WTC11 (cell line): ENCODE measurements around the gene ING5. TPM values are rescaled to one million over a fixed set of nuclear protein-coding genes. Genes with fewer than 3 reads are reported as not detected.
A peak's percentile ranks its signal among the peaks of the same experiment; 100 is the strongest.

Experiments
- ATF6 ChIP-seq: sonication (generic); formaldehyde crosslinking; IDR thresholded peaks from 2 replicates; pipeline ENCODE4 v1.8.1; 2023; ENCODE audit warnings: mild to moderate bottlenecking, missing genetic modification reagents
- ESRRA ChIP-seq: sonication (generic); formaldehyde crosslinking; IDR thresholded peaks from 2 replicates; pipeline ENCODE4 v1.8.1; 2022; ENCODE audit warnings: mild to moderate bottlenecking, missing genetic modification reagents, borderline replicate concordance
- ETV6 ChIP-seq: sonication (generic); formaldehyde crosslinking; IDR thresholded peaks from 2 replicates; pipeline ENCODE4 v1.8.1; 2022; ENCODE audit warnings: mild to moderate bottlenecking, missing genetic modification reagents
- FOXJ3 ChIP-seq: sonication (generic); formaldehyde crosslinking; IDR thresholded peaks from 2 replicates; pipeline ENCODE4 v1.9.0; 2021; ENCODE audit warnings: missing genetic modification reagents, mild to moderate bottlenecking, borderline replicate concordance
- FOXK1 ChIP-seq: sonication (generic); formaldehyde crosslinking; IDR thresholded peaks from 2 replicates; pipeline ENCODE4 v1.8.0; 2022; ENCODE audit warnings: mild to moderate bottlenecking, moderate library complexity, missing genetic modification reagents
- FOXP1 ChIP-seq: sonication (generic); formaldehyde crosslinking; IDR thresholded peaks from 2 replicates; pipeline ENCODE4 v1.8.0; 2022; ENCODE audit warnings: missing genetic modification reagents, mild to moderate bottlenecking, moderate library complexity, borderline replicate concordance
- FOXP4 ChIP-seq: sonication (generic); formaldehyde crosslinking; IDR thresholded peaks from 2 replicates; pipeline ENCODE4 v1.8.0; 2022; ENCODE audit warnings: mild to moderate bottlenecking, missing genetic modification reagents
- HMGA2 ChIP-seq: fragments of 250-450 bp; sonication (Bioruptor Pico); IDR thresholded peaks from 2 replicates; pipeline ENCODE4 v1.4.0; 2021; ENCODE audit warnings: mild to moderate bottlenecking, moderate library complexity
- MYBL2 ChIP-seq: sonication (generic); formaldehyde crosslinking; IDR thresholded peaks from 2 replicates; pipeline ENCODE4 v1.8.1; 2023; ENCODE audit warnings: mild to moderate bottlenecking, moderate library complexity, missing genetic modification reagents
- NFE2L1 ChIP-seq: sonication (generic); formaldehyde crosslinking; IDR thresholded peaks from 2 replicates; pipeline ENCODE4 v1.8.1; 2023; ENCODE audit warnings: missing genetic modification reagents
- NR1H2 ChIP-seq: sonication (generic); formaldehyde crosslinking; IDR thresholded peaks from 2 replicates; pipeline ENCODE4 v1.9.0; 2021; ENCODE audit warnings: mild to moderate bottlenecking, moderate library complexity, missing genetic modification reagents
- RELA ChIP-seq: sonication (generic); formaldehyde crosslinking; IDR thresholded peaks from 2 replicates; pipeline ENCODE4 v1.8.1; 2022; ENCODE audit warnings: missing genetic modification reagents, mild to moderate bottlenecking, borderline replicate concordance
- SMAD4 ChIP-seq: sonication (generic); formaldehyde crosslinking; IDR thresholded peaks from 2 replicates; pipeline ENCODE4 v1.8.0; 2022; ENCODE audit warnings: mild to moderate bottlenecking, missing genetic modification reagents
- STAT6 ChIP-seq: sonication (generic); formaldehyde crosslinking; conservative IDR thresholded peaks from 2 replicates; pipeline ENCODE4 v1.8.1; 2023; ENCODE audit warnings: mild to moderate bottlenecking, low read depth, missing genetic modification reagents, moderate library complexity
- TEAD1 ChIP-seq: sonication (generic); formaldehyde crosslinking; IDR thresholded peaks from 2 replicates; pipeline ENCODE4 v1.8.0; 2022; ENCODE audit warnings: mild to moderate bottlenecking, missing genetic modification reagents
- TP53 ChIP-seq: sonication (generic); formaldehyde crosslinking; IDR thresholded peaks from 2 replicates; pipeline ENCODE4 v1.8.1; 2023; ENCODE audit warnings: mild to moderate bottlenecking, missing genetic modification reagents
- ZBTB43 ChIP-seq: sonication (generic); formaldehyde crosslinking; IDR thresholded peaks from 2 replicates; pipeline ENCODE4 v1.8.1; 2023; ENCODE audit warnings: mild to moderate bottlenecking, missing genetic modification reagents
- ZNF219 ChIP-seq: sonication (generic); formaldehyde crosslinking; IDR thresholded peaks from 2 replicates; pipeline ENCODE4 v1.8.0; 2023; ENCODE audit warnings: missing genetic modification reagents, mild to moderate bottlenecking, borderline replicate concordance
- ZNF317 ChIP-seq: sonication (generic); formaldehyde crosslinking; IDR thresholded peaks from 2 replicates; pipeline ENCODE4 v1.8.1; 2023; ENCODE audit warnings: low read depth, mild to moderate bottlenecking, moderate library complexity, missing genetic modification reagents, borderline replicate concordance
- ZNF416 ChIP-seq: fragments of 250-450 bp; sonication (Bioruptor Pico); IDR thresholded peaks from 2 replicates; pipeline ENCODE4 v1.9.0; 2021; ENCODE audit warnings: mild to moderate bottlenecking, inconsistent platforms
- ZNF671 ChIP-seq: fragments of 250-450 bp; sonication (Bioruptor Pico); IDR thresholded peaks from 2 replicates; pipeline ENCODE4 v1.8.0; 2021; ENCODE audit warnings: mild to moderate bottlenecking
- ZSCAN18 ChIP-seq: fragments of 250-450 bp; sonication (Bioruptor Pico); IDR thresholded peaks from 2 replicates; pipeline ENCODE4 v2.1.2; 2022; ENCODE audit warnings: mild to moderate bottlenecking, moderate library complexity
- total RNA-seq: library from RNA; stranded (reverse); gene quantifications from 3 replicates; pipeline ENCODE4 v1.2.3, GENCODE V29; 2021
- TF ChIP-seq, protein P1 (sequence below): sonication (generic); formaldehyde crosslinking; IDR thresholded peaks from 2 replicates; pipeline ENCODE4 v1.8.0; 2022; ENCODE audit warnings: mild to moderate bottlenecking, missing genetic modification reagents
- TF ChIP-seq, protein P2 (sequence below): fragments of 250-450 bp; sonication (Bioruptor Pico); IDR thresholded peaks from 2 replicates; pipeline ENCODE4 v1.9.0; 2021; ENCODE audit warnings: mild to moderate bottlenecking
- TF ChIP-seq, protein P3 (sequence below): sonication (generic); formaldehyde crosslinking; IDR thresholded peaks from 2 replicates; pipeline ENCODE4 v1.8.1; 2022; ENCODE audit warnings: low read depth, mild to moderate bottlenecking, moderate library complexity, missing genetic modification reagents, borderline replicate concordance
- TF ChIP-seq, protein P4 (sequence below): sonication (generic); formaldehyde crosslinking; conservative IDR thresholded peaks from 2 replicates; pipeline ENCODE4 v1.8.1; 2022; ENCODE audit warnings: mild to moderate bottlenecking, missing genetic modification reagents

Gene ING5
- total RNA-seq, 1 experiment from 2014 or later, result 43.1 TPM

- TF ChIP-seq STAT6 (CRISPR knock-in tag) (no peak), ZBTB43 (CRISPR knock-in tag) (peak; percentile 85), TEAD1 (CRISPR knock-in tag) (peak; percentile 25; the same call in 1 of the 2 replicates), NR1H2 (CRISPR knock-in tag) (no peak), FOXK1 (CRISPR knock-in tag) (peak; percentile 28; the same call in 1 of the 2 replicates), SMAD4 (no peak), ZNF671 (CRISPR knock-in tag) (0 out of 2 replicates have a peak, but pooled peaks have one; percentile 34), NFE2L1 (CRISPR knock-in tag) (peak; percentile 86), ZNF317 (peak; percentile 57; the same call in 1 of the 2 replicates), ZSCAN18 (CRISPR knock-in tag) (no peak), ATF6 (no peak), HMGA2 (CRISPR knock-in tag) (no peak), FOXP4 (CRISPR knock-in tag) (no peak; the same call in 1 of the 2 replicates), ESRRA (CRISPR knock-in tag) (0 out of 2 replicates have a peak, but pooled peaks have one; percentile 43), ZNF219 (CRISPR knock-in tag) (no peak), TP53 (CRISPR knock-in tag) (peak; percentile 58; the same call in 1 of the 2 replicates), RELA (CRISPR knock-in tag) (0 out of 2 replicates have a peak, but pooled peaks have one; percentile 63), FOXJ3 (CRISPR knock-in tag) (no peak), ZNF416 (CRISPR knock-in tag) (peak; percentile 88), FOXP1 (CRISPR knock-in tag) (peak; percentile 96), MYBL2 (peak; percentile 87; the same call in 1 of the 2 replicates), ETV6 (CRISPR knock-in tag) (peak; percentile 42; the same call in 1 of the 2 replicates)
- TF ChIP-seq, protein P1, sequence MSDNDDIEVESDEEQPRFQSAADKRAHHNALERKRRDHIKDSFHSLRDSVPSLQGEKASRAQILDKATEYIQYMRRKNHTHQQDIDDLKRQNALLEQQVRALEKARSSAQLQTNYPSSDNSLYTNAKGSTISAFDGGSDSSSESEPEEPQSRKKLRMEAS (CRISPR knock-in tag), result peak; percentile 93
- TF ChIP-seq, protein P2, sequence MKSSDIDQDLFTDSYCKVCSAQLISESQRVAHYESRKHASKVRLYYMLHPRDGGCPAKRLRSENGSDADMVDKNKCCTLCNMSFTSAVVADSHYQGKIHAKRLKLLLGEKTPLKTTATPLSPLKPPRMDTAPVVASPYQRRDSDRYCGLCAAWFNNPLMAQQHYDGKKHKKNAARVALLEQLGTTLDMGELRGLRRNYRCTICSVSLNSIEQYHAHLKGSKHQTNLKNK (CRISPR knock-in tag), result peak; percentile 76; the same call in 1 of the 2 replicates
- TF ChIP-seq, protein P3, sequence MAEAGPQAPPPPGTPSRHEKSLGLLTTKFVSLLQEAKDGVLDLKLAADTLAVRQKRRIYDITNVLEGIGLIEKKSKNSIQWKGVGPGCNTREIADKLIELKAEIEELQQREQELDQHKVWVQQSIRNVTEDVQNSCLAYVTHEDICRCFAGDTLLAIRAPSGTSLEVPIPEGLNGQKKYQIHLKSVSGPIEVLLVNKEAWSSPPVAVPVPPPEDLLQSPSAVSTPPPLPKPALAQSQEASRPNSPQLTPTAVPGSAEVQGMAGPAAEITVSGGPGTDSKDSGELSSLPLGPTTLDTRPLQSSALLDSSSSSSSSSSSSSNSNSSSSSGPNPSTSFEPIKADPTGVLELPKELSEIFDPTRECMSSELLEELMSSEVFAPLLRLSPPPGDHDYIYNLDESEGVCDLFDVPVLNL (CRISPR knock-in tag), result peak; percentile 80
- TF ChIP-seq, protein P4, sequence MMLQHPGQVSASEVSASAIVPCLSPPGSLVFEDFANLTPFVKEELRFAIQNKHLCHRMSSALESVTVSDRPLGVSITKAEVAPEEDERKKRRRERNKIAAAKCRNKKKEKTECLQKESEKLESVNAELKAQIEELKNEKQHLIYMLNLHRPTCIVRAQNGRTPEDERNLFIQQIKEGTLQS (CRISPR knock-in tag), result no peak
Observed at GRCh38 chr2:241701399-241702154, at the start of gene ING5 (continued).
